HCT116 (cell line): Measurements from ENCODE around the gene PI4KA. TPM values are rescaled to one million over a fixed set of nuclear protein-coding genes. Genes with fewer than 3 reads are reported as not detected.

Experiments
- ATAC-seq: fragments of 200-7000 bp; cut with Tn5 transposase; 2 replicates; pipeline ENCODE4 v1.9.1; 2020; ENCODE audit warnings: mild to moderate bottlenecking, moderate library complexity
- BruUV-seq: library from RNA; stranded (reverse); fragments of 400-500 nt; replicated peaks from 2 replicates; lab custom pipeline; 2021; lab: Mats Ljungman, UMichigan
- CTCF ChIA-PET: fragments of 300-600 bp; sonication (Branson Sonifier 250); formaldehyde crosslinking; loops from one replicate; lab custom pipeline; 2021; ENCODE audit warnings: antibody characterized with exemption; lab: Charles Lee
- POLR2A ChIA-PET: fragments of 300-600, 350-600 bp; sonication (Branson Sonifier 250); formaldehyde crosslinking; loops from one replicate; lab custom pipeline; 2021; ENCODE audit warnings: antibody characterized with exemption; lab: Charles Lee
- RAD21 ChIA-PET, 2 experiments: fragments of 300-600 bp; sonication (Branson Sonifier 250); formaldehyde crosslinking; loops; one replicate each; lab custom pipeline; 2023; ENCODE audit warnings: low total read pairs in 2 of 2; ENCODE audit not compliant: uncharacterized antibody in 2 of 2, unreplicated experiment in 2 of 2, low non-redundant PET in 1 of 2; lab: Charles Lee
- DNase-seq: peaks from one replicate; pipeline ENCODE4 v3.0.0-alpha.2; 2010; ENCODE audit warnings: low read depth, low spot score
- H2AFZ ChIP-seq: fragments of 200-600 bp; shearing (Covaris generic), sonication (generic); 2 replicates; pipeline ENCODE4 v1.6.1; 2017; ENCODE audit warnings: low read depth, mixed run types, mixed read lengths, antibody characterized with exemption, low read length; ENCODE audit not compliant: poor library complexity, severe bottlenecking
- H3K27ac ChIP-seq: 2 replicates; pipeline ENCODE4 v1.5.1; 2012; ENCODE audit warnings: low read depth, low read length
- H3K27me3 ChIP-seq: fragments of 200-600 bp; sonication (generic); 2 replicates; pipeline ENCODE4 v1.6.1; 2016; ENCODE audit warnings: mixed run types, low read length, mixed read lengths; ENCODE audit not compliant: insufficient read depth
- H3K36me3 ChIP-seq, 2 experiments: fragments of 200-500 bp in 1 of 2; fragments of 200-600 bp in 1 of 2; sonication (Bioruptor generic) in 1 of 2; sonication (generic) in 1 of 2; 2 replicates each; pipeline versions ENCODE4 v1.5.1 to v1.6.1; 2014 to 2016; ENCODE audit warnings: low read length in 2 of 2, inconsistent platforms in 1 of 2, mixed read lengths in 1 of 2, mixed run types in 1 of 2; ENCODE audit not compliant: insufficient read depth in 2 of 2, control insufficient read depth in 1 of 2
- H3K4me1 ChIP-seq, 2 experiments: fragments of 200-600 bp in 1 of 2; sonication (generic) in 1 of 2; 2 replicates each; pipeline versions ENCODE4 v1.5.1 to v1.6.1; 2012 to 2017; ENCODE audit warnings: low read length in 2 of 2, inconsistent platforms in 1 of 2, mild to moderate bottlenecking in 1 of 2, mixed read lengths in 1 of 2, mixed run types in 1 of 2, moderate library complexity in 1 of 2; ENCODE audit not compliant: insufficient read depth in 2 of 2, control insufficient read depth in 1 of 2
- H3K4me2 ChIP-seq: fragments of 200-600 bp; sonication (generic); 2 replicates; pipeline ENCODE4 v1.6.1; 2017; ENCODE audit warnings: mixed run types, low read length, mixed read lengths
- H3K4me3 ChIP-seq, 2 experiments: fragments of 200-600 bp in 1 of 2; sonication (generic) in 1 of 2; replicated peaks in 1 of 2; 2 replicates each; pipeline ENCODE4 v1.5.1; 2011 to 2016; ENCODE audit warnings: low read length in 2 of 2, control low read depth in 1 of 2, low read depth in 1 of 2, mild to moderate bottlenecking in 1 of 2, mixed read lengths in 1 of 2, mixed run types in 1 of 2
- H3K79me2 ChIP-seq: fragments of 200-600 bp; sonication (generic); 2 replicates; pipeline ENCODE4 v1.6.1; 2017; ENCODE audit warnings: mild to moderate bottlenecking, mixed run types, low read length, moderate library complexity, mixed read lengths; ENCODE audit not compliant: insufficient read depth
- H3K9ac ChIP-seq: fragments of 200-600 bp; sonication (generic); 2 replicates; pipeline ENCODE4 v1.6.1; 2016; ENCODE audit warnings: low read length, mixed read lengths
- H3K9me2 ChIP-seq: fragments of 200-600 bp; sonication (generic), shearing (Covaris generic); 2 replicates; pipeline ENCODE4 v1.6.1; 2017; ENCODE audit warnings: mixed run types, mild to moderate bottlenecking, moderate library complexity; ENCODE audit not compliant: insufficient read depth
- H3K9me3 ChIP-seq, 2 experiments: fragments of 200-500 bp in 1 of 2; fragments of 200-600 bp in 1 of 2; sonication (Bioruptor generic) in 1 of 2; sonication (generic) in 1 of 2; 2 replicates each; pipeline ENCODE4 v1.6.1; 2014 to 2017; ENCODE audit warnings: low read length in 2 of 2, mixed read lengths in 2 of 2, inconsistent platforms in 1 of 2, low read depth in 1 of 2, mild to moderate bottlenecking in 1 of 2, mixed run types in 1 of 2, moderate library complexity in 1 of 2; ENCODE audit not compliant: control insufficient read depth in 1 of 2, insufficient read depth in 1 of 2
- H4K20me1 ChIP-seq: fragments of 200-600 bp; sonication (generic), shearing (Covaris generic); 2 replicates; pipeline ENCODE4 v1.6.1; 2017; ENCODE audit warnings: mixed run types, mild to moderate bottlenecking, moderate library complexity; ENCODE audit not compliant: insufficient read depth
- CBX3 ChIP-seq: IDR thresholded peaks from 2 replicates; pipeline ENCODE4 v1.6.1; 2012; ENCODE audit warnings: low read depth
- CEBPB ChIP-seq: IDR thresholded peaks from 2 replicates; pipeline ENCODE4 v1.6.1; 2012; ENCODE audit warnings: low read depth
- EGR1 ChIP-seq: IDR thresholded peaks from 2 replicates; pipeline ENCODE4 v1.6.1; 2012; ENCODE audit warnings: low read depth
- ELF1 ChIP-seq: IDR thresholded peaks from 2 replicates; pipeline ENCODE4 v1.6.1; 2012; ENCODE audit warnings: low read depth, borderline replicate concordance
- EZH2 ChIP-seq: fragments of 200-600 bp; sonication (generic); IDR thresholded peaks from 2 replicates; pipeline ENCODE4 v1.6.1; 2017; ENCODE audit warnings: antibody characterized with exemption, mixed run types
- RAD21 ChIP-seq: IDR thresholded peaks from 2 replicates; pipeline ENCODE4 v1.6.1; 2012; ENCODE audit warnings: low read depth, mild to moderate bottlenecking
- SIN3A ChIP-seq: IDR thresholded peaks from 2 replicates; pipeline ENCODE4 v1.6.1; 2012; ENCODE audit warnings: low read depth
- SRF ChIP-seq: IDR thresholded peaks from 2 replicates; pipeline ENCODE4 v1.6.1; 2012; ENCODE audit warnings: low read depth
- YY1 ChIP-seq: IDR thresholded peaks from 2 replicates; pipeline ENCODE4 v1.6.1; 2011; ENCODE audit warnings: low read length, low read depth, moderate library complexity, mild to moderate bottlenecking; ENCODE audit not compliant: insufficient replicate concordance; ENCODE audit errors: extremely low read depth
- ZFX ChIP-seq: fragments of 450-650 bp; IDR thresholded peaks from 2 replicates; pipeline ENCODE4 v1.6.1; 2017
- ZNF274 ChIP-seq: fragments of 200-500 bp; sonication (Bioruptor generic); IDR thresholded peaks from 2 replicates; pipeline ENCODE4 v1.6.1; 2014; ENCODE audit warnings: mild to moderate bottlenecking, low read depth, low read length, inconsistent platforms
- intact Hi-C: fragments of 100-400 bp; cut with micrococcal nuclease; formaldehyde crosslinking; loops from 2 replicates; pipeline ENCODE4 v1.10.0; 2022
- total RNA-seq: library from RNA; stranded (reverse); gene quantifications from one replicate; pipeline ENCODE4 v1.2.1, GENCODE V29; 2021; ENCODE audit not compliant: unreplicated experiment
- TF ChIP-seq, protein P1 (sequence below): IDR thresholded peaks from 2 replicates; pipeline ENCODE4 v1.6.1; 2012

PI4KA gene
- total RNA-seq, 1 experiment from 2014 or later, result 59.6 TPM

DNA sequence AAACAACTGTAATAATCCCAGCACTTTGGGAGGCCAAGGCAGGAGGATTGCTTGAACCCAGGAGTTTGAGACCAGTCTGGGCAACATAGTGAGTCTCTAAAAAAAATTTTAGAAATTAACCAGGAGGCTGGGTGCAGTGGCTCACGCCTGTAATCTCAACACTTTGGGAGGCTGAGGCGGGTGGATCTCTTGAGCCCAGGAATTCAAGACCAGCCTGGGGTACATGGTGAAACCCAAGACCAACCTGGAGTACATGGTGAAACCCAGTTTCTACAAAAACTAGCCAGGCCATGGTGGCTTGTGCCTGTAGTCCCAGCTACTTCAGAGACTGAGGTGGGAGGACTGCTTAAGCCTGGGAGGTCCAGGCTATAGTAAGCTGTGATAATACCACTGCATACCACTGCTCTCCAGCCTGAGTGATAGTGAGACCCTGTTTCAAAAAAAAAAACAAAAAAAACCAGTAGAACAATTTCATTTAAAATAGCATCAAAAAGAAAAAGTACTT lies 11.2 kb downstream of the PI4KA start:
- no peak overlapping the region for H3K9ac ChIP-seq
- BruUV-seq, result no TSS peak
- no peaks in the 10 kb centered on the region for H3K9me3 ChIP-seq
- no peaks in the 10 kb centered on the region for H4K20me1 ChIP-seq
- RAD21 ChIA-PET, result no interaction called here
- no peak for DNase-seq
- no peaks in the 10 kb centered on the region for H3K9me2 ChIP-seq
- H2AFZ ChIP-seq, result no peak overlapping the region
- intact Hi-C loops, result no loop called here
- no peak overlapping the region for H3K27ac ChIP-seq
- no peak overlapping the region for H3K4me2 ChIP-seq
- peaks cover 59% of the 10 kb centered on the region for H3K79me2 ChIP-seq
- ATAC-seq, result no peak
- TF ChIP-seq SIN3A, result no peak
- no peak for TF ChIP-seq CBX3
- TF ChIP-seq SRF, result no peak
- no peak for TF ChIP-seq RAD21
- TF ChIP-seq CEBPB, result no peak
- TF ChIP-seq ELF1, result no peak
- TF ChIP-seq, protein P1, sequence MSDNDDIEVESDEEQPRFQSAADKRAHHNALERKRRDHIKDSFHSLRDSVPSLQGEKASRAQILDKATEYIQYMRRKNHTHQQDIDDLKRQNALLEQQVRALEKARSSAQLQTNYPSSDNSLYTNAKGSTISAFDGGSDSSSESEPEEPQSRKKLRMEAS, result no peak
- TF ChIP-seq YY1, result no peak
- no peak for TF ChIP-seq ZNF274
- no peak for TF ChIP-seq EGR1
- TF ChIP-seq EZH2, result no peak
- no peak for TF ChIP-seq ZFX
- no peak overlapping the region for H3K4me3 ChIP-seq
- CTCF ChIA-PET, result no interaction called here
- POLR2A ChIA-PET, result no interaction called here
- no peaks in the 10 kb centered on the region; a peak in 1 of 4 replicates for H3K4me1 ChIP-seq
- no peaks in the 10 kb centered on the region for H3K36me3 ChIP-seq
- H3K27me3 ChIP-seq, result no peaks in the 10 kb centered on the region
